HG03432 (cell line): ENCODE data around the gene ALX1.

ENCODE experiments used
- ATAC-seq: cut with Tn5 transposase; IDR thresholded peaks from one replicate; pipeline ENCODE4 v1.9.1; 2021; ENCODE audit warnings: mild to moderate bottlenecking, moderate library complexity; ENCODE audit not compliant: unreplicated experiment

The ALX1 gene

DNA sequence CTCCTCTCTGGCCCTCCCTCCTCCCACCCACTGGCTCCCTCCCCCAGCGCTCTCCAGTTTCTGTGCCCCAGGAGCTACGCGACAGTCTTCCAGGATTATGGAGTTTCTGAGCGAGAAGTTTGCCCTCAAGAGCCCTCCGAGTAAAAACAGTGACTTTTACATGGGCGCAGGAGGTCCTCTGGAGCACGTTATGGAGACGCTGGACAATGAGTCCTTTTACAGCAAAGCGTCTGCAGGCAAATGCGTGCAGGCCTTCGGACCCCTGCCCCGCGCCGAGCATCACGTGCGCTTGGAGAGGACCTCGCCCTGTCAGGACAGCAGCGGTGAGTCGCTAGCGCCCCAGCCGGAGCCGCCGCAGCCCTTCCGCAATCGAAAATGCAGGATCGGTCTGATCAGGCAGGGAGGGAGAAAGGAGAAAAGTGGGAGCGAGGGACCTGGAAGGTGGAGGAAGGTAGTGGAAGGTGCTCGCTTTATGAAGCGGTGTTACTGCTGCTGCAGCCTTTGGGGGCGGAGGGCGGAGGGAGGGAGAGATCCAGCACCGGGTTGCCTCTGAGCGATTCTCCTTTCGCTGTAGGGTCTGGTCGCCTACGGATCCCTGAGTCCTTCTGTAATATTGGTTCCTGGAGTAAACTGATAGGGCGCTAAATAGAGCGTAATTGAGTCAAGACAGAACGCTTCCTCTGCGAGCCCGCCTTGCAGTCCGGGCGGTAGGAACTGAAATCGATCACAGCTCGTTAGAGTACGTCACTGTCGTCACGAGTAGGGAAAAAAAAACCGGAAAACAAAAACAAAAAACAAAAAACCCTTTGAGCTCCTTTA lies at the start of gene ALX1:
Gene ALX1, plus strand, starts transcription at position 56 of the 819 bp plus-strand sequence. Its CDS starts 42 bp downstream, at position 98.
- ATAC-seq, result peak; percentile 79

DNA sequence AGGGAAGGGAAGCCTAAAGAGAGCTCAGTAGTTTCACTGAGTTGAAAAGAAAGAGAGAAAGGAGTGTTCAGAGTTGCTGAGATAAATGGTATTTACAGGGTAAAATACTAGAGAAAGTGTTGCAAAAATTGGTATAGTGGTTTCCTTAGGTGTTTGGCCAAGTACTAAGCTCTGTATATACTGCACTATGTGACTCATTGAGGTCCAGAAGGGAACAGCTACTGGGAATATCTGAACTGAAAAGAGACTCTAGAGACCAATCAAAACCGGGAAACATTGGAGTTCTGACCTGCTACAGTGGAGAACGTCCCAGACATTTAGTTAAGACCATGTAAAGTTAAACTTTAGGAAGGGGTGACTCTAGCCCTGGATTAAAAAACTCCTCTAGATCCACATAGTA lies 42.7 kb upstream of the ALX1 start:
- ATAC-seq, result no peak

DNA sequence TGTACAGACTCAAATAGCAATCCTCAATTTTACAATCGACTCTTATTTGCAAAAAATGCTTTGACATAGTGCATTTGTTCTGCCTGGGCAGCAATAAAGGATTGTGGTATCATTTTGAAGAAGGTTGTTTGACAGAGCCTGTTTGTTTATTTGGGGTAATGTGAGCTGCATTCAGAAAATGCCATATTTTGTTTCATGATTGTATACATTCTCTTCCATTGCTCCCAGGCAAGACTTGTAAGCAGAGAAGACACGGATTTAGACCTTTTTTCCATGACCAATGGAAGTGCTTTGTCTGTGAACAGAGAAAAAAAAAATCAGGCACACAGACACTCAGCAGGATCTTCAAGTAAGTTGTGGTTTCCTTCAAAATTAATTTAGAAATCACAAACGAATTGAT lies 35.5 kb upstream of the ALX1 start:
- no peak for ATAC-seq

DNA sequence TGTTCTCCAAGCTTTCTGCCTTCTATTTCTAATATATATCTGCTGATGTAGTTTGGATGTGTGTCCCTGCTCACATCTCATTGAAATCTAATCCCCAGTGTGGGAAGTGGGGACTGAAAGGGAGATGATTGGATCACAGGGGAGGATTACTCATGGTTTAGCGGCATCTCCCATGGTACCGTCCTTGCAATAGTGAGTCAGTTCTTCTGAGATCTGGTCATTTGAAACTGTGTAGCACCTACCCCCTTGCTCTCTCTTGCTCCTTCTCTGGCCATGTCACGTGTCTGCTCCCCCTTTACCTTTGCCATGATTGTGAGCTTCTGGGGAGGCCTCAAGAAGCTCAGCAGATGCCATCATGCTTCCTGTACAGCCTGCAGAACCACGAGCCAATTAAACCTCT lies 26.2 kb upstream of the ALX1 start:
- ATAC-seq, result no peak

DNA sequence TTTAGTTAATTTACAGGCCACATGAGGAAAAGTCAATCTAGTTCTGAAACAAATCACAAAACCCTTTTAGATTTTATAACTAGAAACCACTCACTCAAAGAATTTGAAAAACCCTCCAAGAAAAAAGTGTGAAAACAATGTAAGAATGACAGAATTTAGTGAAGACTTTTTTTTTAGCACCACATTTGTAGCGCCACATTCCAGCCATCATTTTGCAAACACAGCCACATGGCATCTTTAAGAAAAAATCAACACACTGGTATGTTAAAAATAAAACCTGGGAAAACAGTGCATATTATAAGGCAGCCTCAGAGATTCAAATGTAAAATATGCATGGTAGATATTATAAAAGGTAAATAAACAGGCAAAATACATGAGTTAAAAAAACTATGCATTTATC lies 22.3 kb upstream of the ALX1 start:
- ATAC-seq, result no peak

DNA sequence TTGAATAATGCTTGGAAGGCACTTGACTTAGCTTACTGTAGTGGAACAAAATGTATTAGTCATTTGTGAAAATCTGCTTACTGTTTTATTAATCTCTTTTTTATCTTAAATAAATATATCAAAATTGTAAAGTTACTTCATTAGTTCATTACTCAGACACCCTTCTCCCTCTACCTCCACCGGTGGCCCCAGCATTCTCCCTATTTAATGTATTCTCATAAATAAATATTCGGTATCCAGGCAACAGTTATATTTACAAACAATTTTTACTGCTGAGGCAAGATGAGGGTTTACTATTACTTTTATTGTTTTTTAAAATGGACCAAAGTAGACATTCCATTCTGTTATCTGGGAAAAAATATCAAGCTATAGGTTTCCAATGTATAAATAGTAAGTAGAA lies 19.6 kb upstream of the ALX1 start:
- no peak for ATAC-seq

DNA sequence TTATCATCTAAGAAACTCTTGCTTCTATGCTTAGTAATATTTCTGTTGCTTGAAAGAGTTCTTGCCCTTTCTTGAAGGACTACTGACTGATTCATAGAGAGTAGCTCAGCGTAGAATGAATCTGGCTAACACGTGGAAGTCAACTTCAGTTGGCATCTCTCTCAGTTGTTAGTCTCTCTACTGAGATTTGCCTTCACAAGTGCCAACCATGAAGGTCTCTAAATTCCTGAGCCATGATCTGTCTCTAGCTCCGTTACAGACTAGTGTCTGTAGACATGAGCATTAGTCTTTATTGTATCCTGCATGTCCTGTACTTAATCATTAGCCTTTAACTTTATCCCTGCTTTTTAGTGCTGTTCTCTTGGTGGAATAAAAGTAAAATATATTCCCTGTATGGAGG lies 19.1 kb upstream of the ALX1 start:
- no peak for ATAC-seq

DNA sequence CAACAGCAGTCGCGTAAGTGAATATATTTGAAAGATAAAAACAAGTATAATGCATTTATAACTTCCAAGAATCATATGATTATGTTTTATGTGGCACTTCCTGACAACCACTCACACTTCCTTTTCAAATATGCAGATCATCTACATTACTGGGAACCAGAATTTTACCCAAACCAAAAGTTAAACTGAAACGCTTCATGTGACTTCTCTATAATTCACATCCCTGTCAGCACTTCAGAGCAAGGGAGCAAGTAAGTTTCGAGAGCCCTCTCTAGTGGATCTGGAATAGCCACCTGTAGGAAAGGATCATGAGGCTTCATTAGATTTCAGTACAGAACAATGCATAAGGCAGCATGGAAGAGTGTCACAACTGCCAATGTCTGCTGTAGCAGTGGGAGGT lies 13.7 kb upstream of the ALX1 start:
- ATAC-seq, result no peak

DNA sequence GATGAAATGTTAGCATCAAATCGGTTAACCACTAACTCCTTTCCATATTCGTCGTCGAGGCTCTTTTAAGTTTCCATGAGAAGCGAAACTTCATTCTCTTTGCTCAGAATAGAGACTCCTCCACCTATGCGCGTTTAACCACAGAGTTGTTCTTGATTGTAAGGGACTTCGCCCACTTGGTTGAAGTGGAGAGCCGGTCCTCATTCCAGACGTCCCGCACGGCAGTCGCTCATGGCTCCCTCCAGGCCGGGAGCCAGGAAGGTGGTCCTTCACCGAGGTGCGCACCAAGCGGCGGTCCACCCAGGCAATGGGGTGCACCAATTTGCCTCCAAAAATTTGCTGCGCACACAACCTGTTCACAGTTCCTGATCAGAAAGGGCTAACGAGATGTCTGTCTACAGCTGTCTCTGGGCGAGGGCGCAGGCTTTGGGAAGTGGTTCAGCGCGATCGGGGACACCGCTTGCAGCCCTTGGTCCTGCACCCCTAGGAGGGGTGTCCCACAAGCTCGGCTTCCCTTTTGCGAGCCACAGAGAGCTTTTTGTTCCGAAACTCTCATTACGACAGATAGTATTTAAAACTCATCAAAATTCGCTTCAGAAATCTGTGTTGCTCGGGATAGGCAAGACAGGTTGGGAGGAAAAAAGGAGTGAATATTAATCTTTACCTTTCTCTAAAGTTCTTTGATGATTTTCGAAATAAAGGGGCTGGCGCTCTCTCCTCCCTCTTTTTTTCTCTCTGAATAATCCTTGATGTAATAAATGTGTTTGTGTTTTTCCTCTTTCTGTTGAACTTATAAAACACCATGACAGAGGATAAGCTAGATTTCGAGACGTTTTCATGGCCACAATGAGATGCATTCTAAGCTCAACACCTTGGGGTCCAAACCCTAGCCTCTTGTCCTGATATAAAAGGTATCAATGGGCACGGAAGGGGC lies 6.4 kb upstream of the ALX1 start:
- ATAC-seq, result no peak

DNA sequence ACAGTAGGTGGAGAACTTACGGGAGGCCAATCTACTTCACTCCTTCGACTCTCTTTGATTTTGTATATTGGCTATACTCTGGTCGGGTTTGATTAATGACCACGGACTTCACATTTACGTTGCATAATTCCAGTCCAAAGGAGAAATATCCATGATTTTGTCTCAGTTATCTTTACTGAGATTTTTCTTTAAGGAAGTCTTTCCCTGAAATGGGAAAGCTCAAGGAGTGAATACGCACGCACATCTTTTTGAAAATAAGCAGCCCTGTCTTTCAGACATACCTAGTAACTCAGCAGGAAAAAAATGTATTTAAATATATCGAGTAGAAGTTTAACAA lies 5.7 kb upstream of the ALX1 start:
- ATAC-seq, result no peak

DNA sequence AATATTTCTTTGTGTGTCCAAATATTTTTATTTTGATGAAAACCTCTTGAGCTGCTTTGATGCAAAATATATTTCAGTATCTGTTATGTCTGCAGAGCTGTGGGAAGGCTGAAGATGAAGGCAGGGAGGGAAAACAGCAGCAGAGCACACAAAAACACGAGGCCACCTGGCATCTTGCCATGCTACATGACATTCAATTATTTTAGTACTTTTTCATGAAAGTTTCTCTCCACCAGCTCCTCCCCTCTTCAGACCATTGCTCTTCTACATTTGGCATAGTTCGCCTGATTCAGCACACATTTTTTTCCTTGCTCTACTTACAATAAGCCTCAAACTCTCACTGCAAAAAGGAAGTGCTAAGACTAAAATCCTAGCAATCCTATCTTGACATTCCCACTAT lies 4.6 kb upstream of the ALX1 start:
- ATAC-seq, result no peak

DNA sequence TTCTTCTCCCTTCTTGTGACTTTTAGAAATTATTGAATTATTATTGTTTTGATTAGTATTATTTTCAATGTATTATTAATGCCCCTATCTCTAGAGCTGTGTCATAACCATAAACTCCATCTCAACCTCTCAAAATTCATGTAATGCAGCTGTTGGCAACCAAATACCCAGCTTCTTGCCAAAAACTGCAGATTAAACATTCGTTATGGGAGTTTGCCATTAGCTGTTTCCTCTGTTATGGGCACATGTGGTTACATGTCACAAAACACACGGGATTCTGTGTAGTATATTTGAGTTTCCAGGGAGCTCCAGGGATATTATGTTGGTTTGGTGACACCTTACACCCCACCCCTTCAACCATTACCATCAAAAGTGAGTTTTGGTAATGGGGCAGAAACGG lies 2.8 kb upstream of the ALX1 start:
- ATAC-seq, result no peak

DNA sequence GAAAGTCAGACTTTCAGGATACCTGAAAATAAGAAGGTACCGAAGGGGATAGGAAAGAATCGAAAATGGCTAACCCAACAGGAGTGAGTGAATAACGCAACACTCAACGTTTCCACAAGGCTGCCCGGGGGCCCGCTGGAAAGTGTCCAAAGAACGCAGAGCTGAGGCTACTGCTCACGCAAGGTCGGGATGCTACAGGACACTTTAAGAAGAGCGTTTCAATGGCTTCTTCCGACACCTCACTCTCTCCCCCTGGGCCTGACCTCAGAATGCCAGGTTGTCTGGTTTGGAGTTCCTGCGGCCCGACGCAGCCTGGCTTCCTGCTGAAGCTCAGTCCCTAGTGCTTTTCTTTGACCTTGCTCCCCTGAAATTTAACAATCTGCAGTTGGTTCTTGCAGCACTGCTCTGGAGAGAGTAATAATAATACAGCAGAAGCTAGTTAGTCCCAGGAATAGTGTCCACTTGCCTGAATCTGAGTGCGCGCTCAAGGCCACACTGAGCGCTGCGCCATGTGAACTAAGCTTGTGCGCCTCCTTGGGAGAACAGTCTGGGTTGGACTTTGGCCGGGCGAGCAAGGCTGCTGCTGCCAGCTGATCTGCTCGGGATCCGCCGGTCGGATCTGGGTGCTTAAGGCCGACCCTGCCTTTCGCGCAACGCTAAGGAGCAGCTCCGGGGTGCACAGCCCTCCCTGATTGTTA lies 2.0 kb upstream of the ALX1 start:
- ATAC-seq, result no peak

DNA sequence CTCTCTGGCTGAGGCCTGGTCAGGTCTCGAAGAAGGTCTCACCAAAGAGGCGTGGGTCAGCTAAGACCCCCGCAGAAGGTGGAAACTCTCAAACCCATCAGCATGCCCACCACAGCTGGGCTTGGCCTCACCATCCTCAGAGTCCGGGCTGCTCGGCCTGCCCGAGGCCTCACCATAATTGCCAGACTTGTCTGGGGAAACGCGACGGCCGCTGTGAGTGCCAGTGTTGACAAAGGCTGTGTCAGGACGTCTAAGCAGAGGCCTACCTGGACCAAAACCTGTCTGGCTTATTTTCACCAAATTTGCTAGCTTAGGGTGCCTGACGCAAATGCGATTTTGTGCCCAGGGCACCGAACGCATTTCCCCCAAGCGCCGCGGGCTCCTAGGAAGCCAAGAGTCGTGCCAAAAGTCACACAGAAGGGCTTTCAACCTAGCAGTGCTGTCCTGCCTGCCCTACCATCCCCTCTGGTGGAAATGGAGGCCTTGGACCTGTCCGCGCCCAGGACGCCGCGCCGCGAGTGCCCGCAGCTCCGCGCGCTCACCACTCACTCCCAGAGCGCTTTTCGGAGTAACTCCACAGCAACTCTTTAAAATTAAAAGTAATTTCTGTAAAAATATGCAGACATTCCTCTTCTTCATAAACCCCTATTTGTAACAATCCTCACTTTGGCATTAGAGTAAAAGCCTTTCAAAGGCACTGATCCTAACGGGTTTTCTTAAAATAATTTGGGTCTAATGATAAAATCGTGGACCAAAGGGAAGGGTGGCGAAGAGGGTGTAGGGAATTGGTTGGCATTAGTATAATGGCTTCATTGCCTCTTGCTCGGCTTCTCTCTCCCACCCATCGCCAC lies 1.2 kb upstream of the ALX1 start:
- no peak for ATAC-seq

DNA sequence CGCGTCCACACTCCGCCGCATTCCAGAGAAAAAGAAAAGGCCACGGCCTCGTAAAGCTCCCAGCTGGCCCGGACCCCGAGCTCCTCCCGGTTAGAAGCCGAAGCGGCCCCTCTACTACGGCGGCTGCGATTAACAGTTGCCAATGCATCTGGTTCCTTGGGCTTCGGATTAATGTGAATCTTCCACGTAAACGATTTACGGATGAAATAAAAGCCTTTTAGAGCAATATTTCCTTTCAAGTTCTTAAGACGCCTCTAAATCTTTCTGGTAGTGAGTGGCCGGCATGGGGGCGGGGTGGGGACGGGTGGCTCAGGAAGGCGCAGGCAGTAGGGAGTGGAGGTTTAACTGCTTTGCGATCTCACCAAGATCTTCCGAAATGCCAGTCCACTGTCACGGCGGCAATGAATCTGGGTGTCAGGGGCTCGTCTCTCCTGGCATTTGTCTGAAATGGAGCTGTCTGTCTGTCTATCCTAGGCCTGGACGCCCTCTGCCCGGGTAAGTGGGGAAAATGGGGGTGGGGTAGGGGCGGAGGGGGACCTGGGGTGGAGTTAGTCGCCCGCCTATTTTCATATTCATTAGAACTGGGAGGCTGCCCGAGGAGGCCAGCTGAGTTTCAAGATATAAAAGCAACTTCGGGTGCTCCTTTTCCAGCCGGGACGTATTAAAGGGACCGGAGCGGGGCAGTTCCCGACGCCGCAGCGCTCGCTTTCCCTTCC lies 413 bp upstream of the ALX1 start:
- ATAC-seq, result peak; percentile 3

DNA sequence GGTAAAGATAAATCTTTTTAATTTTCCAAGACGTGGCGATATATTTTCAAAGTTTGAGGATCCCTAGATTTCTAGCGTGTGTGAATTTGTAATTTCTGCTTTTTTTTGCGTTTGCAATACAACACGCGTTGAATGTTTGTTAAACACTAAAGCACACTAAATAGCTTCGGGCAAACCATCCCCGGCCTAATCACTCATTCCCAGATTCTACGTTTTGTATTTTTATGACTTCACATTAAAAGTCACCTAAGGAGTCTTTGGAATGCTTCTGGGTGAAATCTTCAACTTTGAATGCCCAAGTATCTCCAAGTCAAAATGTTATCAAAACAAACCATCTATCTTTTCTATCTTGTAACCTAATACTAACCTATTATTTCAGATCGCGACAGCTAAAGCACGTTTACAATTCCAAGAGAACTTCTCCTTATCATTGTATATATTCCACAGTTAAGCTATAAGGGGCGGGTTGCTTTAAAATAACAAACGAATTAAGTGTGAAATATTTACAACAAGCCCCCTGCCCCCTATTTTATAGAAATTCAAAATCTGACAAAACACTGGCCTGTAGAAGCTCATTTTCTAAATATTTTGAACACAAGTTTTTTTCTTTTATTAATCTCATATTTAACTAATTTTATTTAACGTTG lies 1.1 kb downstream of the ALX1 start:
- no peak for ATAC-seq

DNA sequence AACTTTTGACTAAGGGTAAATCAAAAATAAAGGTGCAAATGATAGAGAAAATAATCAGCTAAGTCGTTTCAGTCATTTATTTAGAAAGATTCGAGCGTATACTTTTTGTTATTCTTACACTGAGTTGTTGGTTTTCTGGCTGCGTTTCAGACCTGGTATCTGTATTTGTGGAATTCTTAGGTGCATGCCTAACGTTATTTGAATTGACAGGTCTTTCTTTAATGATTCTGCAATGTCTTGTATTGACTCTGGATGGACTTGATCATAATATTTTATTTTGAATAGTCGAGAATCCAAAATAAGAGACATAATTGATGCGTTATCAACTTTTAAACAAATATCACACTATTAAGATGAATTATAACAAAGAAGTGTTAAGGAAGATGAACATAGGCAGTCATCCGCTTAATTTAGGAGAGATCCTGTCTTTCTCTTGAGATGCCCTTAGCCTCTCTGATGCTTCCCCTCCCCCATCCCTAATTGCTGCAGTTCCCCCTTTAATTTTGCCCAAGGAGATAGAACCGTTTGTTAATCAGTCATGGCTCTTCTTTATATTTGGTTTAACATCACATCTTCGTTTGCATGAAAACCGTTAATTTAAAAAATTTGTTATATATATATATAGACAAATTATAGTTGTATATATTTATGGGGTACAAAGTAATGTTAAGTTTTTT lies 1.8 kb downstream of the ALX1 start:
- ATAC-seq, result no peak

DNA sequence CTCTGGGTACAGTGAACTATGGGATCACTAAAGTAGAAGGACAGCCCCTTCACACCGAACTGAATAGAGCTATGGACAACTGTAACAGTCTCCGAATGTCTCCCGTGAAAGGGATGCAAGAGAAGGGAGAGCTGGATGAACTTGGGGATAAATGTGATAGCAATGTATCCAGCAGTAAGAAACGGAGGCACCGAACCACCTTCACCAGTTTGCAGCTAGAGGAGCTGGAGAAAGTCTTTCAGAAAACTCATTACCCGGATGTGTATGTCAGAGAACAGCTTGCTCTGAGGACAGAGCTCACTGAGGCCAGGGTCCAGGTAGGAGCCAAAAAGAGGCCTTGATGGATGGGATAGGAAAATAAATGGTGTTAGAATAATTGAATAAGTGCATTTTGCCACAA lies 3.5 kb downstream of the ALX1 start:
- ATAC-seq, result no peak

DNA sequence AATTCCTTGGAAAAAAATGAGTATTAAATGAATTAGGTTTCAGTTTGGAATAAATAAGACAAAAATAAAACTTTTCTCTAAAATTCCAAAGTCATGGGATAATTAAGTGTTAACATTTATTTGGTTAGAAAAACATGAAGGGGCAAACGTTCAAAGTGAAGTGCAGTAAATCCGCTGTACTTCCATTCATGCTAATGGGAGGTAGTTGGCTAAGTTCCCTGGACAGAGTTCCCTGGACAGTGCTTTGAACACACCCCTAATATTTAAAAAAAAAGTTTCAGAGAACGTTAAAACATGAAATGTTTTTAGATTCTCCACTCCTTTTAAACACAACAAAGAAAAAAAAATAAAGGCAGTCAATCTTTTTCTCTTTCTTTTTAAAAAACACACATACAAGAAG lies 16.3 kb downstream of the ALX1 start:
- ATAC-seq, result no peak
